HepG2 (cell line): ENCODE measurements around the gene PDILT. TPM values are rescaled to one million over a fixed set of nuclear protein-coding genes. Genes with fewer than 3 reads are reported as not detected.

Experiments used
- HHEX ChIP-seq: IDR thresholded peaks from 2 replicates; pipeline ENCODE4 v1.6.1; 2016; ENCODE audit warnings: control low read depth
- HNF4A ChIP-seq: sonication (generic); formaldehyde crosslinking; IDR thresholded peaks from 2 replicates; pipeline ENCODE4 v1.4.0; 2020; ENCODE audit warnings: missing genetic modification reagents
- HOXA3 ChIP-seq: sonication (generic); formaldehyde crosslinking; IDR thresholded peaks from 2 replicates; pipeline ENCODE4 v1.5.0; 2020; ENCODE audit warnings: missing genetic modification reagents
- KDM4B ChIP-seq: sonication (generic); formaldehyde crosslinking; IDR thresholded peaks from 2 replicates; pipeline ENCODE4 v1.4.0; 2020; ENCODE audit warnings: missing genetic modification reagents
- SALL2 ChIP-seq: sonication (generic); formaldehyde crosslinking; IDR thresholded peaks from 2 replicates; pipeline ENCODE4 v1.8.1; 2023; ENCODE audit warnings: mild to moderate bottlenecking, missing genetic modification reagents, inconsistent platforms
- SNAPC2 ChIP-seq: sonication (generic); formaldehyde crosslinking; IDR thresholded peaks from 2 replicates; pipeline ENCODE4 v1.8.1; 2022; ENCODE audit warnings: mild to moderate bottlenecking, missing genetic modification reagents
- SOX13 ChIP-seq, 3 experiments: fragments of 450-650 bp in 1 of 3; sonication (generic) in 1 of 3; formaldehyde crosslinking in 1 of 3; IDR thresholded peaks in 2 of 3; conservative IDR thresholded peaks in 1 of 3; 2 replicates each; pipeline versions ENCODE4 v1.5.0 to v1.6.1; 2016 to 2020; ENCODE audit warnings: antibody characterized with exemption in 1 of 3, mild to moderate bottlenecking in 1 of 3, missing compliant biosample characterization in 1 of 3, missing genetic modification reagents in 1 of 3, moderate library complexity in 1 of 3
- ZMYM3 ChIP-seq: sonication (generic); formaldehyde crosslinking; IDR thresholded peaks from 2 replicates; pipeline ENCODE4 v1.5.1; 2020; ENCODE audit warnings: mild to moderate bottlenecking, missing genetic modification reagents
- ZNF235 ChIP-seq: sonication (generic); formaldehyde crosslinking; IDR thresholded peaks from 2 replicates; pipeline ENCODE4 v1.8.1; 2023; ENCODE audit warnings: mild to moderate bottlenecking, missing genetic modification reagents, borderline replicate concordance
- ZNF274 ChIP-seq: sonication (generic); formaldehyde crosslinking; IDR thresholded peaks from 2 replicates; pipeline ENCODE4 v1.5.1; 2020; ENCODE audit warnings: mild to moderate bottlenecking, missing genetic modification reagents
- polyA plus RNA-seq, 8 experiments: library from polyadenylated mRNA; depleted of rRNA in 3 of 8; stranded (reverse) in 7 of 8; unstranded in 1 of 8; fragments of >200 nt; fragmentation: Illumina TruSeq in 4 of 8; extraction: Trizol in 4 of 8; gene quantifications; 2 replicates each; pipeline versions ENCODE4 v1.2.1 to v1.2.3, GENCODE V29; 2011 to 2016; ENCODE audit warnings: low read depth in 4 of 8, missing spikeins in 1 of 8, mixed read lengths in 1 of 8; ENCODE audit not compliant: insufficient read depth in 1 of 8
- total RNA-seq, 5 experiments: library from RNA; depleted of rRNA; stranded (reverse); fragments of >200 nt; fragmentation: Illumina TruSeq; extraction: Trizol; gene quantifications; 2 replicates each; pipeline ENCODE4 v1.2.3, GENCODE V29; 2016; ENCODE audit warnings: low read depth in 1 of 5
- TF ChIP-seq, protein P1 (sequence below), 2 experiments: fragments of 450-650 bp in 1 of 2; sonication (generic) in 1 of 2; formaldehyde crosslinking in 1 of 2; IDR thresholded peaks; 2 replicates each; pipeline versions ENCODE4 v1.6.1 to v1.8.0; 2016 to 2022; ENCODE audit warnings: antibody characterized with exemption in 1 of 2, mild to moderate bottlenecking in 1 of 2, missing genetic modification reagents in 1 of 2
- TF ChIP-seq, protein P2 (sequence below): sonication (generic); formaldehyde crosslinking; IDR thresholded peaks from 2 replicates; pipeline ENCODE4 v1.4.0; 2020; ENCODE audit warnings: missing genetic modification reagents
- TF ChIP-seq, protein P3 (sequence below): sonication (generic); formaldehyde crosslinking; IDR thresholded peaks from 2 replicates; pipeline ENCODE4 v1.4.0; 2020; ENCODE audit warnings: mild to moderate bottlenecking, missing genetic modification reagents, borderline replicate concordance
- TF ChIP-seq, protein P4 (sequence below): sonication (generic); formaldehyde crosslinking; IDR thresholded peaks from 2 replicates; pipeline ENCODE4 v1.8.0; 2022; ENCODE audit warnings: mild to moderate bottlenecking, missing genetic modification reagents

Gene PDILT
- total and polyA plus RNA-seq, 2 of the 13 experiments (the other 11 are each of a cell fraction or from before 2014, with no cell fraction given), result not detected

DNA sequence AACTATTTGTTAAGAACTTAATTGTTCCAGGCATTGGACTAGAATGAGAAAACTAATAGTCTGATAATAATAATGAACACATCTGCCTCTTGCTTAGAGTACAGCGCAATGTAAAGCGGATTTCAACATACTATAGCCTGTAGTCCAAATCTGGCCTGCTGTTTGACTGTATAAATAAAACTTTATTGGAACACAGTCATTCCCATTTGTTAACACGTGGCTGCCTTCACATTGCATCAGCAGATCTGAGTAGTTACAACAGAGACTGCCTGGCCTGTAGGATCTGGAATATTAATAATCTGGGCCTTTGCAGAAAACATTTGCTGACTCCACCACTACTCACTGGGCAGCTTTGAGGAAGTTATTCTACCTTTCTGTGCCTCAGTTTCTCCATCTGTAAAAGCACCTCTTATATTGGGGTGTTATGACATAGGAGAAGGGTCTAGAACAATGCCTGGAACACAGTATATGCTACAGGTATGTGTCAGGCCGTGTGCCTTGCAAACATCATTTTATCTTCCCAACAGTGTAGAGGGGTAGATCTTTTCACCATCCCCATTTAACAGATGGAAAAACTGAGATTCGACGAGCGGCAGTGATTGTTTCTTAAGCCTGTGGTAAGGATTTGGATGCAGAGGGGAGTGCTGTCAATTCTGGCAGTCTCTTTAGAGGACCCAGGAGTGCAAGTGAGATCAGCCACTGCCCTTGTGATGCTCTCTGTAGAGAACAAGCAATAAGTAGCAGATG is 22.2 kb downstream of the PDILT start (continued):
- TF ChIP-seq, protein P1, sequence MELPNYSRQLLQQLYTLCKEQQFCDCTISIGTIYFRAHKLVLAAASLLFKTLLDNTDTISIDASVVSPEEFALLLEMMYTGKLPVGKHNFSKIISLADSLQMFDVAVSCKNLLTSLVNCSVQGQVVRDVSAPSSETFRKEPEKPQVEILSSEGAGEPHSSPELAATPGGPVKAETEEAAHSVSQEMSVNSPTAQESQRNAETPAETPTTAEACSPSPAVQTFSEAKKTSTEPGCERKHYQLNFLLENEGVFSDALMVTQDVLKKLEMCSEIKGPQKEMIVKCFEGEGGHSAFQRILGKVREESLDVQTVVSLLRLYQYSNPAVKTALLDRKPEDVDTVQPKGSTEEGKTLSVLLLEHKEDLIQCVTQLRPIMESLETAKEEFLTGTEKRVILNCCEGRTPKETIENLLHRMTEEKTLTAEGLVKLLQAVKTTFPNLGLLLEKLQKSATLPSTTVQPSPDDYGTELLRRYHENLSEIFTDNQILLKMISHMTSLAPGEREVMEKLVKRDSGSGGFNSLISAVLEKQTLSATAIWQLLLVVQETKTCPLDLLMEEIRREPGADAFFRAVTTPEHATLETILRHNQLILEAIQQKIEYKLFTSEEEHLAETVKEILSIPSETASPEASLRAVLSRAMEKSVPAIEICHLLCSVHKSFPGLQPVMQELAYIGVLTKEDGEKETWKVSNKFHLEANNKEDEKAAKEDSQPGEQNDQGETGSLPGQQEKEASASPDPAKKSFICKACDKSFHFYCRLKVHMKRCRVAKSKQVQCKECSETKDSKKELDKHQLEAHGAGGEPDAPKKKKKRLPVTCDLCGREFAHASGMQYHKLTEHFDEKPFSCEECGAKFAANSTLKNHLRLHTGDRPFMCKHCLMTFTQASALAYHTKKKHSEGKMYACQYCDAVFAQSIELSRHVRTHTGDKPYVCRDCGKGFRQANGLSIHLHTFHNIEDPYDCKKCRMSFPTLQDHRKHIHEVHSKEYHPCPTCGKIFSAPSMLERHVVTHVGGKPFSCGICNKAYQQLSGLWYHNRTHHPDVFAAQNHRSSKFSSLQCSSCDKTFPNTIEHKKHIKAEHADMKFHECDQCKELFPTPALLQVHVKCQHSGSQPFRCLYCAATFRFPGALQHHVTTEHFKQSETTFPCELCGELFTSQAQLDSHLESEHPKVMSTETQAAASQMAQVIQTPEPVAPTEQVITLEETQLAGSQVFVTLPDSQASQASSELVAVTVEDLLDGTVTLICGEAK (IDR thresholded peaks at IDR 0.05), result peak; percentile 73
- TF ChIP-seq, protein P1 (CRISPR knock-in tag; IDR thresholded peaks at IDR 0.05), result peak; percentile 98
- TF ChIP-seq HNF4A, result no peak
- no peak for TF ChIP-seq ZNF235
- 0 out of 2 replicates have a peak, but pooled peaks have one; percentile 15 for TF ChIP-seq ZMYM3 (CRISPR knock-in tag)
- TF ChIP-seq HHEX (CRISPR knock-in tag), result no peak
- no peak for TF ChIP-seq SOX13 (IDR thresholded peaks at IDR 0.05)
- TF ChIP-seq SOX13 (CRISPR knock-in tag; conservative IDR thresholded peaks at IDR 0.05 in 1 of 2, IDR thresholded peaks at IDR 0.05 in 1 of 2), result no peak
- no peak for TF ChIP-seq SALL2 (CRISPR knock-in tag)
- TF ChIP-seq, protein P2, sequence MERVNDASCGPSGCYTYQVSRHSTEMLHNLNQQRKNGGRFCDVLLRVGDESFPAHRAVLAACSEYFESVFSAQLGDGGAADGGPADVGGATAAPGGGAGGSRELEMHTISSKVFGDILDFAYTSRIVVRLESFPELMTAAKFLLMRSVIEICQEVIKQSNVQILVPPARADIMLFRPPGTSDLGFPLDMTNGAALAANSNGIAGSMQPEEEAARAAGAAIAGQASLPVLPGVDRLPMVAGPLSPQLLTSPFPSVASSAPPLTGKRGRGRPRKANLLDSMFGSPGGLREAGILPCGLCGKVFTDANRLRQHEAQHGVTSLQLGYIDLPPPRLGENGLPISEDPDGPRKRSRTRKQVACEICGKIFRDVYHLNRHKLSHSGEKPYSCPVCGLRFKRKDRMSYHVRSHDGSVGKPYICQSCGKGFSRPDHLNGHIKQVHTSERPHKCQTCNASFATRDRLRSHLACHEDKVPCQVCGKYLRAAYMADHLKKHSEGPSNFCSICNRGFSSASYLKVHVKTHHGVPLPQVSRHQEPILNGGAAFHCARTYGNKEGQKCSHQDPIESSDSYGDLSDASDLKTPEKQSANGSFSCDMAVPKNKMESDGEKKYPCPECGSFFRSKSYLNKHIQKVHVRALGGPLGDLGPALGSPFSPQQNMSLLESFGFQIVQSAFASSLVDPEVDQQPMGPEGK (CRISPR knock-in tag), result no peak
- TF ChIP-seq ZNF274, result no peak
- TF ChIP-seq, protein P3, sequence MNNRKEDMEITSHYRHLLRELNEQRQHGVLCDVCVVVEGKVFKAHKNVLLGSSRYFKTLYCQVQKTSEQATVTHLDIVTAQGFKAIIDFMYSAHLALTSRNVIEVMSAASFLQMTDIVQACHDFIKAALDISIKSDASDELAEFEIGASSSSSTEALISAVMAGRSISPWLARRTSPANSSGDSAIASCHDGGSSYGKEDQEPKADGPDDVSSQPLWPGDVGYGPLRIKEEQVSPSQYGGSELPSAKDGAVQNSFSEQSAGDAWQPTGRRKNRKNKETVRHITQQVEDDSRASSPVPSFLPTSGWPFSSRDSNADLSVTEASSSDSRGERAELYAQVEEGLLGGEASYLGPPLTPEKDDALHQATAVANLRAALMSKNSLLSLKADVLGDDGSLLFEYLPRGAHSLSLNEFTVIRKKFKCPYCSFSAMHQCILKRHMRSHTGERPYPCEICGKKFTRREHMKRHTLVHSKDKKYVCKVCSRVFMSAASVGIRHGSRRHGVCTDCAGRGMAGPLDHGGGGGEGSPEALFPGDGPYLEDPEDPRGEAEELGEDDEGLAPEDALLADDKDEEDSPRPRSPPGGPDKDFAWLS (CRISPR knock-in tag), result no peak
- no peak for TF ChIP-seq SNAPC2 (CRISPR knock-in tag)
- no peak for TF ChIP-seq HOXA3
- no peak for TF ChIP-seq KDM4B (CRISPR knock-in tag)
- TF ChIP-seq, protein P4, sequence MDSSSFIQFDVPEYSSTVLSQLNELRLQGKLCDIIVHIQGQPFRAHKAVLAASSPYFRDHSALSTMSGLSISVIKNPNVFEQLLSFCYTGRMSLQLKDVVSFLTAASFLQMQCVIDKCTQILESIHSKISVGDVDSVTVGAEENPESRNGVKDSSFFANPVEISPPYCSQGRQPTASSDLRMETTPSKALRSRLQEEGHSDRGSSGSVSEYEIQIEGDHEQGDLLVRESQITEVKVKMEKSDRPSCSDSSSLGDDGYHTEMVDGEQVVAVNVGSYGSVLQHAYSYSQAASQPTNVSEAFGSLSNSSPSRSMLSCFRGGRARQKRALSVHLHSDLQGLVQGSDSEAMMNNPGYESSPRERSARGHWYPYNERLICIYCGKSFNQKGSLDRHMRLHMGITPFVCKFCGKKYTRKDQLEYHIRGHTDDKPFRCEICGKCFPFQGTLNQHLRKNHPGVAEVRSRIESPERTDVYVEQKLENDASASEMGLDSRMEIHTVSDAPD (CRISPR knock-in tag), result no peak
